Measurements from ENCODE around the gene ATF3. TPM values are rescaled to one million over a fixed set of nuclear protein-coding genes. Genes with fewer than 3 reads are reported as not detected.

Gene ATF3
- total RNA-seq, 2 experiments from 2014 or later, result 10.4 to 12.7 TPM

- Histone ChIP-seq H3K4me3 (ENCODE audit: low read length) (no peak overlapping the region), H3K9me3 (ENCODE audit: control insufficient read depth in 1 of 2, insufficient read depth in 1 of 2, low read length in 2 of 2) (peaks cover 0 to 3% of the 10 kb centered on the region in 2 experiments), H3K27ac (ENCODE audit: low read depth in 1 of 2, low read length in 2 of 2) (no peak overlapping the region), H3K36me3 (ENCODE audit: insufficient read depth, low read length) (no peaks in the 10 kb centered on the region), H3K27me3 (ENCODE audit: control insufficient read depth in 1 of 2, insufficient read depth in 2 of 2, low read length in 2 of 2) (peaks cover 0 to under 1% of the 10 kb centered on the region in 2 experiments), H3K4me1 (ENCODE audit: insufficient read depth, low read length) (peaks cover 6% of the 10 kb centered on the region)
- Mint-ChIP-seq H3K4me1 (ENCODE audit: low read depth) (no peaks in the 10 kb centered on the region), H3K4me3 (no peak overlapping the region), H3K27ac (no peak overlapping the region), H3K27me3 (peaks cover 24% of the 10 kb centered on the region), H3K36me3 (ENCODE audit: low read depth) (no peaks in the 10 kb centered on the region), H3K9me3 (no peaks in the 10 kb centered on the region)
- DNase-seq, result no peak
- no peak for ATAC-seq (ENCODE audit: poor library complexity)
- intact Hi-C loops (cut with DNase I, micrococcal nuclease), result no loop called here
- no peak for TF ChIP-seq CTCF (IDR thresholded peaks at IDR 0.05)
- POLR2A ChIA-PET, result no interaction called here
- CTCF ChIA-PET, result no interaction called here
Observed at GRCh38 chr1:212578041-212578440, 30.5 kb upstream of the ATF3 start.

GRCh38 chr1:212581034-212581433, 27.5 kb upstream of the ATF3 start:
- no peak overlapping the region for H3K27ac Mint-ChIP-seq
- H3K4me1 ChIP-seq (ENCODE audit: insufficient read depth, low read length), result peaks cover 6% of the 10 kb centered on the region
- H3K27ac ChIP-seq (ENCODE audit: low read depth in 1 of 2, low read length in 2 of 2), result no peak overlapping the region
- H3K36me3 Mint-ChIP-seq (ENCODE audit: low read depth), result no peaks in the 10 kb centered on the region
- ATAC-seq (ENCODE audit: poor library complexity) (no peak), DNase-seq (no peak)
- no peaks in the 10 kb centered on the region for H3K36me3 ChIP-seq (ENCODE audit: insufficient read depth, low read length)
- H3K27me3 Mint-ChIP-seq, result peaks cover 44% of the 10 kb centered on the region
- peaks cover 0 to 3% of the 10 kb centered on the region in 2 experiments for H3K9me3 ChIP-seq (ENCODE audit: control insufficient read depth in 1 of 2, insufficient read depth in 1 of 2, low read length in 2 of 2)
- CTCF ChIA-PET, result no interaction called here
- no peak overlapping the region for H3K4me3 ChIP-seq (ENCODE audit: low read length)
- POLR2A ChIA-PET, result interaction anchor here (0.6 kb wide), 1 partner anchor 26 kb away, joined by 3 read pairs; no protein-coding TSS in a partner anchor
- TF ChIP-seq CTCF (IDR thresholded peaks at IDR 0.05), result no peak
- intact Hi-C loops (cut with DNase I, micrococcal nuclease), result no loop called here
- no peaks in the 10 kb centered on the region for H3K9me3 Mint-ChIP-seq
- no peak overlapping the region for H3K4me3 Mint-ChIP-seq
- peaks cover 4 to 14% of the 10 kb centered on the region in 2 experiments for H3K27me3 ChIP-seq (ENCODE audit: control insufficient read depth in 1 of 2, insufficient read depth in 2 of 2, low read length in 2 of 2)
- no peaks in the 10 kb centered on the region for H3K4me1 Mint-ChIP-seq (ENCODE audit: low read depth)

GRCh38 chr1:212582291-212582690, 26.3 kb upstream of the ATF3 start:
- Mint-ChIP-seq H3K4me3 (no peak overlapping the region), H3K27ac (no peak overlapping the region), H3K9me3 (no peaks in the 10 kb centered on the region), H3K27me3 (peaks cover 55% of the 10 kb centered on the region), H3K4me1 (ENCODE audit: low read depth) (no peaks in the 10 kb centered on the region), H3K36me3 (ENCODE audit: low read depth) (no peaks in the 10 kb centered on the region)
- no peaks in the 10 kb centered on the region for H3K36me3 ChIP-seq (ENCODE audit: insufficient read depth, low read length)
- no peak for DNase-seq
- no peak overlapping the region for H3K4me3 ChIP-seq (ENCODE audit: low read length)
- intact Hi-C loops (cut with DNase I, micrococcal nuclease), result no loop called here
- CTCF ChIA-PET, result no interaction called here
- POLR2A ChIA-PET, result no interaction called here
- TF ChIP-seq CTCF (IDR thresholded peaks at IDR 0.05), result no peak
- H3K27me3 ChIP-seq (ENCODE audit: control insufficient read depth in 1 of 2, insufficient read depth in 2 of 2, low read length in 2 of 2), result peaks cover 13 to 25% of the 10 kb centered on the region in 2 experiments
- H3K9me3 ChIP-seq (ENCODE audit: control insufficient read depth in 1 of 2, insufficient read depth in 1 of 2, low read length in 2 of 2), result peaks cover 0 to 3% of the 10 kb centered on the region in 2 experiments
- H3K4me1 ChIP-seq (ENCODE audit: insufficient read depth, low read length), result peaks cover 6% of the 10 kb centered on the region
- ATAC-seq (ENCODE audit: poor library complexity), result no peak
- H3K27ac ChIP-seq (ENCODE audit: low read depth in 1 of 2, low read length in 2 of 2), result no peak overlapping the region

Measured in CD4-positive, alpha-beta T cell (primary cell).